Caki2 (cell line): ENCODE results near the gene TM7SF2. TPM values are rescaled to one million over a fixed set of nuclear protein-coding genes. Genes with fewer than 3 reads are reported as not detected.

ENCODE experiments used
- DNase-seq: peaks from one replicate; pipeline ENCODE4 v3.0.0-alpha.2; 2015; ENCODE audit warnings: low read depth
- in situ Hi-C: cut with HindIII; loops from 2 replicates; pipeline ENCODE4 v1.10.0; 2016; ENCODE audit warnings: low sequenced_read_pairs, low pct_unique_long_range_greater_than_20kb, mixed read lengths
- total RNA-seq: library from RNA; depleted of rRNA; stranded (reverse); fragments of >200 nt; shearing (Covaris generic); gene quantifications from 2 replicates; pipeline ENCODE4 v1.2.3, GENCODE V29; 2014; ENCODE audit warnings: low replicate concordance

TM7SF2 gene
- total RNA-seq, 1 experiment from 2014 or later, result 19.1 TPM

- in situ Hi-C loops, result no loop called here
- DNase-seq, result no peak
Observed at GRCh38 chr11:65086809-65087208, 24.9 kb upstream of the TM7SF2 start.

- DNase-seq, result no peak
- in situ Hi-C loops, result no loop called here
Observed at GRCh38 chr11:65087216-65087615, 24.5 kb upstream of the TM7SF2 start.

DNA sequence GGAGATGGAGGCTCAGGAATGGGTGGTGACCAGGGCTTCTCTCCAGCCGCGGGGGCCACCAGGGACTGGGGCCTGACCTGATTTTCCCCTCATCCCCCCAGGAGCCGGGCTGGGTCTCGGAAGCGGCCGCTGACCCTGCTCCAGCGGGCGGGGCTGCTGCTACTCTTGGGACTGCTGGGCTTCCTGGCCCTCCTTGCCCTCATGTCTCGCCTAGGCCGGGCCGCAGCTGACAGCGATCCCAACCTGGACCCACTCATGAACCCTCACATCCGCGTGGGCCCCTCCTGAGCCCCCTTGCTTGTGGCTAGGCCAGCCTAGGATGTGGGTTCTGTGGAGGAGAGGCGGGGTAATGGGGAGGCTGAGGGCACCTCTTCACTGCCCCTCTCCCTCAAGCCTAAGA lies 23.8 kb upstream of the TM7SF2 start:
- DNase-seq, result no peak
- in situ Hi-C loops, result no loop called here

DNA sequence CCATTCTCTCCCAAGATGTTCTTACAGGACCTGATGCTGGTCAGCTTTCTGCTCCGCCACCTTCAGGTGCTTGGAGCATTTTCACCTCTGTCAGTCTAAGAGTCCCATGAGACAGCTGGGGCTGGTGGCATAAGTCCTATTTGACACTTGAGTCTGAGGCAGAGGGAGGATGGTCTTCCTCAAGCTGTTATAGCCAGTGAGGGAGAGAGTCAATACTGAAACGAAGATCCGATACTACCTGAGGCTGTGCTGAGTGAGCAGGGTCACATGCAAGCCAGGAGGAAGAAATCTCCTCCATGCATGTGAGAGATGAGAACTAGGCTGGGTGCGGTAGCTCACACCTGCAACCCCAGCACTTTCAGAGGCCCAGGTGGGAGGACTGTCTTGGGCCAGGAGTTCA lies 22.1 kb upstream of the TM7SF2 start:
- no peak for DNase-seq
- in situ Hi-C loops, result no loop called here

- DNase-seq, result no peak
- in situ Hi-C loops, result no loop called here
Observed at GRCh38 chr11:65090628-65091027, 21.0 kb upstream of the TM7SF2 start.

- in situ Hi-C loops, result no loop called here
- no peak for DNase-seq
Observed at GRCh38 chr11:65095427-65095826, 16.2 kb upstream of the TM7SF2 start.

DNA sequence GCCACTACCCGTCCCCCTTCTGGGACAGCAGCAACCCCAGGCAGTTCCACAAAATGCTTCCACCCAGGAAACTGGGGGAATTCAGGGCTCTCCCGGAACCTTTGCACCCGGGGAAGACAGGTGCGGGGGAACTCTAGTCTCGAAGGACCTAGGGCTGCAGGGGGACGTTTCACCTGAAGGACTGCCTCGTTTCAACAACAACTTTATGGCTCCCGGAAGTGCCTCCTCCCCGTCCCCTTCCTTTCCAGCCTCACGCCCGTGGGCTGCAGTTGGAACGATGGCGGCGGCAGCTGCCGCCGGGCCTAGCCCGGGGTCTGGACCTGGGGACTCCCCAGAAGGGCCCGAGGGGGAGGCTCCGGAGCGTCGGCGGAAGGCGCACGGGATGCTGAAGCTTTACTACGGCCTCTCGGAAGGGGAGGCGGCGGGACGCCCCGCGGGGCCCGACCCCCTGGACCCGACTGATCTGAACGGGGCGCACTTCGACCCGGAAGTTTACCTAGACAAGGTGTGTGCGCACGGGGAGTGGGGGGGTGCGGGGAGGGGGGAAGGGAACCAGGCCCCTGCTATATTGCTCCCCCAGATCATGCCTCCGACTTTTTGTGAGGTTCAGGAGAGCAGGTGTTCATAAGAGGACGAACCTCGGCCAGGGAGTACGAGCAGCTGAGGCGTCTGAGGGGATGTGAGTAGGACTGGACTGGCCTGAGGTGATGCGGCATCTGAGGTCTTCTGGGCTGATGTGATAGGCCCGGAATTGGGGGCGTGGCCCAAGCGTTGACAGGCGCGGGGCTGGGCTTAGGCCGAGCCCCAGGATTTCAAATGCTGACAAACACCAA lies 15.5 kb upstream of the TM7SF2 start, which contains the start of gene VPS51:
TSS of gene VPS51 (plus strand) at position 241 of the 833 bp plus-strand sequence. CDS start at position 278, 37 bp downstream.
- DNase-seq, result peak; percentile 71
- in situ Hi-C loops, result no loop called here

- in situ Hi-C loops, result no loop called here
- DNase-seq, result no peak
Observed at GRCh38 chr11:65096926-65097325, 14.7 kb upstream of the TM7SF2 start.

GRCh38 chr11:65100674-65101350 lies 10.9 kb upstream of the TM7SF2 start:
- in situ Hi-C loops, result no loop called here
- no peak for DNase-seq

- DNase-seq, result peak; percentile 78
- in situ Hi-C loops, result no loop called here
Observed at GRCh38 chr11:65102142-65103095, 9.3 kb upstream of the TM7SF2 start.

DNA sequence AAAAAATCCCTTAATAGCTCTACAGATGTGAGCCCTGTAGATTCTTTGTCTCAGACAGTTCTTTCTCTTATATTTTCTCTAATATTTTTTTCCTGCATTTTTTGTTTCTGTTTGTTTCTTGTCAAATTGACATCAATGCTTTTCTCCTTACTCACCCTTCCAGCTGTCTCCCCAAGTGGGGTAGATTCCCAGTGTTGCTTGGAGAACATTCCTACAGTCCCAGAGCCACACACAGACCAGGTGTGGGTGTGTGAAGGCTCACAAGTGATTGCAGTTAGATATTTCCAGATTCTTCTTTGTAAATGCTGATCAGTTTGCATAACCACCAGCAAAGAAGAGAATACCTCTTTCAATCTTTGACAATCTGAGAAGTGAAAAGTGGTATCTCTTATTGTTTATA lies 8.2 kb upstream of the TM7SF2 start:
- in situ Hi-C loops, result no loop called here
- DNase-seq, result no peak

- DNase-seq, result no peak
- in situ Hi-C loops, result no loop called here
Observed at GRCh38 chr11:65104628-65105027, 7.0 kb upstream of the TM7SF2 start.

- in situ Hi-C loops, result no loop called here
- DNase-seq, result no peak
Observed at GRCh38 chr11:65107078-65107477, 4.6 kb upstream of the TM7SF2 start.

GRCh38 chr11:65107751-65108468 lies 3.8 kb upstream of the TM7SF2 start:
- no peak for DNase-seq
- in situ Hi-C loops, result no loop called here

DNA sequence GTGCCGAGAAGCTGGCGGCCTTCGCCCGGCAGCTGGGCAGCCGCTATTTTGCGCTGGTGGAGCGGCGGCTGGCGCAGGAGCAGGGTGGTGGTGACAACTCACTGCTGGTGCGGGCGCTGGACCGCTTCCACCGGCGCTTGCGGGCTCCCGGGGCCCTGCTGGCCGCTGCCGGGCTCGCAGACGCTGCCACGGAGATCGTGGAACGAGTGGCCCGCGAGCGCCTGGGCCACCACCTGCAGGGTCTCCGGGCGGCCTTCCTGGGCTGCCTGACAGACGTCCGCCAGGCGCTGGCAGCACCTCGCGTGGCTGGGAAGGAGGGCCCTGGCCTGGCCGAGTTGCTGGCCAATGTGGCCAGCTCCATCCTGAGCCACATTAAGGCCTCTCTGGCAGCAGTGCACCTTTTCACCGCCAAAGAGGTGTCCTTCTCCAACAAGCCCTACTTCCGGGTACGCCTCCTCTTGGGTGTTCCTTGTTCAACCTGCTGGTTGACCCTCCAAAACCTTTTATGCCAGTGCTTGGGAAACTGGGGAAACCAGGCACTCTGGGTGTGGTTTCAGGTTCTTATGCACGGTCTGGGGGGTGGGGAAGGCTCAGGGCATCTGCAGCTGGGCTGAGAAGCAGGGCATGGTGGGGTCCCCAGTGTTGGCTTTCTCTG lies 3.1 kb upstream of the TM7SF2 start:
- DNase-seq, result no peak
- in situ Hi-C loops, result no loop called here

- no peak for DNase-seq
- in situ Hi-C loops, result no loop called here
Observed at GRCh38 chr11:65109231-65110198, 2.2 kb upstream of the TM7SF2 start.
